MM.1S (cell line): ENCODE measurements around the gene TCEANC.
"Not testable (repeated sequence)": the region's sequence is repeated elsewhere in the genome, so short reads cannot be mapped to it uniquely, and the experiment has no call there.

Experiments
- DNase-seq: peaks from one replicate; pipeline ENCODE4 v3.0.0-alpha.2; 2015
- H2AFZ ChIP-seq: fragments of 300-600 bp; sonication (generic); 2 replicates; pipeline ENCODE4 v1.6.0; 2016; ENCODE audit warnings: antibody characterized with exemption, low read length
- H3F3A ChIP-seq: fragments of 300-600 bp; sonication (generic); 2 replicates; pipeline ENCODE4 v1.6.1; 2016; ENCODE audit warnings: mild to moderate bottlenecking, antibody characterized with exemption, low read length, moderate library complexity, mixed read lengths; ENCODE audit not compliant: insufficient read depth
- H3K27ac ChIP-seq: fragments of 300-600 bp; sonication (generic); 2 replicates; pipeline ENCODE4 v1.5.1; 2016; ENCODE audit warnings: mild to moderate bottlenecking, low read length
- H3K27me3 ChIP-seq: fragments of 300-600 bp; sonication (generic); replicated peaks from 2 replicates; pipeline ENCODE4 v1.6.0; 2016; ENCODE audit warnings: low read length; ENCODE audit not compliant: insufficient read depth
- H3K36me3 ChIP-seq: fragments of 300-600 bp; sonication (generic); replicated peaks from 2 replicates; pipeline ENCODE4 v1.6.1; 2016; ENCODE audit warnings: mild to moderate bottlenecking, low read length, mixed read lengths; ENCODE audit not compliant: insufficient read depth
- H3K4me1 ChIP-seq: fragments of 300-600 bp; sonication (generic); 2 replicates; pipeline ENCODE4 v1.6.1; 2016; ENCODE audit warnings: low read length, mixed read lengths
- H3K4me2 ChIP-seq: fragments of 300-600 bp; sonication (generic); 2 replicates; pipeline ENCODE4 v1.6.0; 2016; ENCODE audit warnings: low read depth, low read length
- H3K4me3 ChIP-seq: fragments of 300-600 bp; sonication (generic); 2 replicates; pipeline ENCODE4 v1.5.1; 2016; ENCODE audit warnings: low read length, mixed read lengths
- H3K79me2 ChIP-seq: fragments of 300-600 bp; sonication (generic); 2 replicates; pipeline ENCODE4 v1.6.1; 2016; ENCODE audit warnings: mixed run types, low read length, mixed read lengths
- H3K9ac ChIP-seq: fragments of 300-600 bp; sonication (generic); 2 replicates; pipeline ENCODE4 v1.6.1; 2016; ENCODE audit warnings: low read length, mixed read lengths
- H3K9me2 ChIP-seq: fragments of 300-600 bp; sonication (generic); replicated peaks from 2 replicates; pipeline ENCODE4 v1.6.1; 2016; ENCODE audit warnings: mild to moderate bottlenecking, low read length, mixed read lengths; ENCODE audit not compliant: insufficient read depth
- H3K9me3 ChIP-seq: fragments of 300-600 bp; sonication (generic); replicated peaks from 2 replicates; pipeline ENCODE4 v1.6.1; 2016; ENCODE audit warnings: mild to moderate bottlenecking, low read length, mixed read lengths; ENCODE audit not compliant: insufficient read depth
- H4K20me1 ChIP-seq: fragments of 300-600 bp; sonication (generic); 2 replicates; pipeline ENCODE4 v1.6.1; 2016; ENCODE audit warnings: mild to moderate bottlenecking, low read length, moderate library complexity, mixed read lengths; ENCODE audit not compliant: insufficient read depth
- CTCF ChIP-seq: fragments of 300-600 bp; sonication (generic); IDR thresholded peaks from 2 replicates; pipeline ENCODE4 v1.5.1; 2016; ENCODE audit warnings: antibody characterized with exemption, low read length, mixed read lengths
- EZH2 ChIP-seq: fragments of 300-600 bp; sonication (generic); optimal IDR thresholded peaks from 2 replicates; pipeline ENCODE3; 2017; ENCODE audit warnings: low read depth, mild to moderate bottlenecking, antibody characterized with exemption, low read length, mixed read lengths
- EZH2phosphoT487 ChIP-seq: fragments of 300-600 bp; sonication (generic); IDR thresholded peaks from 2 replicates; pipeline ENCODE4 v1.6.1; 2018; ENCODE audit warnings: antibody characterized with exemption, low read length

The TCEANC gene

DNA sequence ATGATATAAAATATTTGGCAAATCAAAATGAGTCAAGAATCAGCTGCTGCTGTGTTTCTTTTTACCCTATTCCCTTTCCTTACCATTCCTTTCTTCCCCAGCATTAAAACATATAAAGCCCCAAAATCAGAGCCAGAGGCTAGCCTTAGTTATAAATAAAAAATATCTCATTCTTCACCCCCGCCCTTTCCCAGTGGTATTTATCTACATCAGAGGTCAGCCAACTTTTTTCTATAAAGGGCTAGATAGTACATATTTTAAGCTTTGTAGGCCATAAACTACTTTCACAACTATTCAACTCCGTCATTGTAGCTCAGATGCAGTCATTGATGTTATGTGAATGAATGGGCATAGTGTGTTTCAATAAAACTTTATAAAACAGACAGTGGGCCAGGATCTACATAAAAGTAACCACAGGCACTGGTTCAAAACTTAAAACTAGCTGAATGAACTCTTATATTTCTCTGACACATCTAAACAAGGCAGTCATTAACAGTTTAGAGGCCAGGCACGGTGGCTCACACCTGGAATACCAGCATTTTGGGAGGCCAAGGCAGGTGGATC, 30.5 kb upstream of the TCEANC start:
- Histone ChIP-seq H2AFZ (no peak overlapping the region), H3K27ac (no peak overlapping the region), H3K27me3 (no peaks in the 10 kb centered on the region), H3K79me2 (no peaks in the 10 kb centered on the region), H4K20me1 (no peaks in the 10 kb centered on the region), H3K4me2 (no peak overlapping the region), H3K36me3 (no peaks in the 10 kb centered on the region), H3K9me2 (no peaks in the 10 kb centered on the region), H3F3A (no peaks in the 10 kb centered on the region), H3K9me3 (no peaks in the 10 kb centered on the region), H3K4me3 (no peak overlapping the region), H3K9ac (no peak overlapping the region), H3K4me1 (no peaks in the 10 kb centered on the region)
- no peak for TF ChIP-seq CTCF
- DNase-seq: no peak

- Histone ChIP-seq H3K4me2 (no peak overlapping the region), H3K27ac (no peak overlapping the region), H3K36me3 (no peaks in the 10 kb centered on the region), H3K9me2 (no peaks in the 10 kb centered on the region), H3K9ac (no peak overlapping the region), H3K4me1 (no peaks in the 10 kb centered on the region), H3F3A (no peaks in the 10 kb centered on the region), H3K9me3 (no peaks in the 10 kb centered on the region), H2AFZ (no peak overlapping the region), H3K79me2 (no peaks in the 10 kb centered on the region), H3K4me3 (no peak overlapping the region), H4K20me1 (no peaks in the 10 kb centered on the region), H3K27me3 (no peaks in the 10 kb centered on the region)
- TF ChIP-seq CTCF: no peak
- TF ChIP-seq EZH2: no peak
- TF ChIP-seq EZH2phosphoT487: no peak
- DNase-seq: no peak
Measured at GRCh38 chrX:13627306-13627705, 25.6 kb upstream of the TCEANC start.

- not testable (repeated sequence) for H3K9me2 ChIP-seq, H3K4me2 ChIP-seq, H3K9ac ChIP-seq, H3K9me3 ChIP-seq, H4K20me1 ChIP-seq, H3K27me3 ChIP-seq, H3K4me1 ChIP-seq, H3K79me2 ChIP-seq, H3F3A ChIP-seq, H3K36me3 ChIP-seq, H2AFZ ChIP-seq, H3K4me3 ChIP-seq, H3K27ac ChIP-seq, DNase-seq
Measured at GRCh38 chrX:13637224-13637623, 15.7 kb upstream of the TCEANC start.

DNA sequence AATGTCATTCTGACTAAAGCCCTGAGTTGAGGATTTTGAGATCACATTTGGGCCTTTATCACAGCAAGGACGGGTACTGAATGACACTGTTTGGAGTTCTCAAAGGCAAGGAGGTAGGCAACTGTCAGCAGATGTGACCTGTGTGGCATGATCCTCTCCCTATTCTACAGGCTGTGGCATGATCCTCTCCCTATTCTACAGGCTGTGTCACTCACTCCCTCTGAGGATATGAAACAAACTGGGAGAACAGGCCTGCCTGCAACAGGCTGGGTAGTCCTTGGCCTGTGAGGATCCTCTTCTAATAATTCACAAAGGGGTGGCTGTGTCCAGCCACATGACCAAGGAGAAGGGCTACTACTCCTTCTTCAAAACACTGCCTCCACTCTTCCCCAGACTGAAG, 14.9 kb upstream of the TCEANC start:
- Histone ChIP-seq H3K4me1 (no peaks in the 10 kb centered on the region), H3K27me3 (no peaks in the 10 kb centered on the region), H3F3A (no peaks in the 10 kb centered on the region), H3K4me3 (no peak overlapping the region), H3K4me2 (no peak overlapping the region), H3K9me2 (no peaks in the 10 kb centered on the region), H2AFZ (no peak overlapping the region), H3K9me3 (no peaks in the 10 kb centered on the region), H3K36me3 (no peaks in the 10 kb centered on the region), H3K27ac (no peak overlapping the region), H3K9ac (no peak overlapping the region), H4K20me1 (no peaks in the 10 kb centered on the region), H3K79me2 (no peaks in the 10 kb centered on the region)
- no peak for TF ChIP-seq CTCF
- TF ChIP-seq EZH2: no peak
- TF ChIP-seq EZH2phosphoT487: no peak
- no peak for DNase-seq
